Endothelial cell of umbilical vein (primary cell): ENCODE measurements around the gene CPNE5.

ENCODE experiments used
- CTCF ChIP-seq, 2 donors: IDR thresholded peaks; 1 replicate in 1 of 2; 2 replicates in 1 of 2; pipeline ENCODE4 v1.5.1; 2011; ENCODE audit warnings: low read length in 2 of 2, mild to moderate bottlenecking in 2 of 2, moderate library complexity in 2 of 2, control low read depth in 1 of 2, inconsistent platforms in 1 of 2, low read depth in 1 of 2; ENCODE audit not compliant: insufficient read depth in 1 of 2; ENCODE audit errors: extremely low read depth in 1 of 2
- EZH2 ChIP-seq: IDR thresholded peaks from 2 replicates; pipeline ENCODE4 v1.6.1; 2012; ENCODE audit warnings: borderline replicate concordance, low read depth, mild to moderate bottlenecking, moderate library complexity, low read length, inconsistent platforms; ENCODE audit not compliant: severe bottlenecking
- MYC ChIP-seq: IDR thresholded peaks from one replicate; pipeline ENCODE4 v1.6.1; 2011; ENCODE audit warnings: mild to moderate bottlenecking, low read depth, low read length
- POLR2A ChIP-seq: IDR thresholded peaks from 2 replicates; pipeline ENCODE4 v1.6.1; 2012; ENCODE audit warnings: low read depth, mild to moderate bottlenecking, control low read depth, low read length
- POLR2AphosphoS5 ChIP-seq: IDR thresholded peaks from 2 replicates; pipeline ENCODE4 v1.6.1; 2012; ENCODE audit warnings: low read depth, mild to moderate bottlenecking, control low read depth, low read length, moderate library complexity; ENCODE audit not compliant: insufficient read depth

- no peak for TF ChIP-seq MYC
- no peak for TF ChIP-seq EZH2
- no peak for TF ChIP-seq CTCF (IDR thresholded peaks at IDR 0.05; ENCODE audit: extremely low read depth in 1 of 2, insufficient read depth in 1 of 2, low read depth in 1 of 2, low read length in 2 of 2)
- no peak for TF ChIP-seq POLR2AphosphoS5
- TF ChIP-seq POLR2A: no peak
These were observed 33.3 kb downstream of the CPNE5 start for GRCh38 chr6:36805917-36806316.
